Uterus (tissue), 4 donors: ENCODE measurements around the gene DPF3. TPM values are rescaled to one million over a fixed set of nuclear protein-coding genes. Genes with fewer than 3 reads are reported as not detected.

ENCODE experiments used
- DNase-seq, 2 donors: peaks; one replicate each; pipeline ENCODE4 v3.0.0-alpha.2; 2019 to 2020
- H3K27ac ChIP-seq, 2 donors: fragments of 200-600 bp; sonication (generic); 1 replicate in 1 of 2; 2 replicates in 1 of 2; pipeline ENCODE4 v1.5.1; 2016 to 2018
- H3K27me3 ChIP-seq, 2 donors: fragments of 200-600 bp; sonication (generic); one replicate each; pipeline ENCODE4 v1.5.1; 2018 to 2019; ENCODE audit warnings: control low read depth in 1 of 2
- H3K36me3 ChIP-seq, 2 donors: fragments of 200-600 bp; sonication (generic); one replicate each; pipeline ENCODE4 v1.5.1; 2019; ENCODE audit warnings: control low read depth in 1 of 2
- H3K4me1 ChIP-seq, 2 donors: fragments of 200-600 bp; sonication (generic); one replicate each; pipeline ENCODE4 v1.5.1; 2018 to 2019; ENCODE audit warnings: control low read depth in 1 of 2
- H3K4me3 ChIP-seq, 2 donors: fragments of 200-600 bp; sonication (generic); 1 replicate in 1 of 2; 2 replicates in 1 of 2; pipeline ENCODE4 v1.5.1; 2018 to 2019; ENCODE audit warnings: mild to moderate bottlenecking in 1 of 2
- H3K9me3 ChIP-seq, 2 donors: fragments of 200-600 bp; sonication (generic); one replicate each; pipeline ENCODE4 v1.5.1; 2019; ENCODE audit warnings: control low read depth in 1 of 2
- CTCF ChIP-seq, 4 experiments: fragments of 200-600 bp in 2 of 4; fragments of 450-650 bp in 2 of 4; sonication (generic) in 2 of 4; IDR thresholded peaks; one replicate each; pipeline ENCODE4 v1.5.1; 2016 to 2019; ENCODE audit warnings: antibody characterized with exemption in 4 of 4, mild to moderate bottlenecking in 2 of 4, moderate library complexity in 1 of 4
- POLR2A ChIP-seq, 2 donors: fragments of 450-650 bp; IDR thresholded peaks; one replicate each; pipeline ENCODE4 v1.6.1; 2016; ENCODE audit warnings: antibody characterized with exemption in 2 of 2, mild to moderate bottlenecking in 1 of 2, moderate library complexity in 1 of 2
- intact Hi-C: fragments of 100-400 bp; cut with DNase I; formaldehyde crosslinking; loops from one replicate; pipeline ENCODE4 v1.15.1; 2023; ENCODE audit warnings: low total_unique reads
- total RNA-seq, 4 donors: library from RNA; depleted of rRNA in 3 of 4; stranded (reverse); fragments of >200 nt in 3 of 4; gene quantifications; one replicate each; pipeline versions ENCODE4 v1.1.0 to v1.2.4, GENCODE V29; 2014 to 2023
- donor health status: DM: yes; HTN: yes; CAD: no.

DPF3 gene
- total RNA-seq, 4 donors from 2014 or later = 1.6 to 2.8 TPM; not detected in 2

GRCh38 chr14:72583316-72584272 is 310.3 kb downstream of the DPF3 start:
- intact Hi-C loops = no loop called here
- no peak for DNase-seq
- H3K4me3 ChIP-seq = no peak overlapping the region
- no peak overlapping the region for H3K27ac ChIP-seq
- H3K4me1 ChIP-seq = no peaks in the 10 kb centered on the region
- no peaks in the 10 kb centered on the region for H3K36me3 ChIP-seq
- TF ChIP-seq POLR2A (IDR thresholded peaks at IDR 0.05) (no peak), CTCF (IDR thresholded peaks at IDR 0.05) (no peak)
- no peaks in the 10 kb centered on the region for H3K9me3 ChIP-seq
- H3K27me3 ChIP-seq = no peaks in the 10 kb centered on the region

GRCh38 chr14:72582582-72582981 is 311.3 kb downstream of the DPF3 start:
- no peaks in the 10 kb centered on the region for H3K36me3 ChIP-seq
- H3K4me3 ChIP-seq = no peak overlapping the region
- no peaks in the 10 kb centered on the region for H3K4me1 ChIP-seq
- no peaks in the 10 kb centered on the region for H3K27me3 ChIP-seq
- no peak overlapping the region for H3K27ac ChIP-seq
- intact Hi-C loops = no loop called here
- H3K9me3 ChIP-seq = no peaks in the 10 kb centered on the region
- TF ChIP-seq CTCF (IDR thresholded peaks at IDR 0.05) = no peak
- TF ChIP-seq POLR2A (IDR thresholded peaks at IDR 0.05) = no peak
- no peak for DNase-seq

GRCh38 chr14:72578514-72578913 is 315.4 kb downstream of the DPF3 start:
- H3K36me3 ChIP-seq = no peaks in the 10 kb centered on the region
- no peak for DNase-seq
- TF ChIP-seq POLR2A (IDR thresholded peaks at IDR 0.05) = no peak
- no peak overlapping the region for H3K4me3 ChIP-seq
- H3K9me3 ChIP-seq = no peaks in the 10 kb centered on the region
- H3K4me1 ChIP-seq = no peaks in the 10 kb centered on the region
- no peak overlapping the region for H3K27ac ChIP-seq
- H3K27me3 ChIP-seq = no peaks in the 10 kb centered on the region
- intact Hi-C loops = no loop called here

GRCh38 chr14:72577521-72577920 is 316.4 kb downstream of the DPF3 start:
- intact Hi-C loops = no loop called here
- Histone ChIP-seq H3K36me3 (no peaks in the 10 kb centered on the region), H3K9me3 (no peaks in the 10 kb centered on the region), H3K27ac (no peak overlapping the region), H3K27me3 (no peaks in the 10 kb centered on the region), H3K4me1 (no peaks in the 10 kb centered on the region), H3K4me3 (no peak overlapping the region)
- no peak for TF ChIP-seq CTCF (IDR thresholded peaks at IDR 0.05)
- no peak for TF ChIP-seq POLR2A (IDR thresholded peaks at IDR 0.05)
- DNase-seq = no peak

GRCh38 chr14:72576258-72576657 is 317.6 kb downstream of the DPF3 start:
- Histone ChIP-seq H3K9me3 (no peaks in the 10 kb centered on the region), H3K27me3 (no peaks in the 10 kb centered on the region), H3K4me3 (no peak overlapping the region), H3K36me3 (no peaks in the 10 kb centered on the region), H3K27ac (no peak overlapping the region), H3K4me1 (no peaks in the 10 kb centered on the region)
- no peak for DNase-seq
- TF ChIP-seq CTCF (IDR thresholded peaks at IDR 0.05) (no peak), POLR2A (IDR thresholded peaks at IDR 0.05) (no peak)
- intact Hi-C loops = no loop called here
